H1 (cell line): ENCODE measurements around the gene SYNPR. TPM values are rescaled to one million over a fixed set of nuclear protein-coding genes. Genes with fewer than 3 reads are reported as not detected.

Experiments
- EP300 ChIP-seq, 2 experiments: IDR thresholded peaks; 1 replicate in 1 of 2; 2 replicates in 1 of 2; pipeline ENCODE4 v1.6.1; 2011 to 2012; ENCODE audit warnings: low read depth in 2 of 2, low read length in 2 of 2, mild to moderate bottlenecking in 2 of 2, borderline replicate concordance in 1 of 2, inconsistent platforms in 1 of 2, moderate library complexity in 1 of 2
- JUN ChIP-seq: IDR thresholded peaks from 2 replicates; pipeline ENCODE4 v1.6.1; 2011; ENCODE audit warnings: low read depth, mild to moderate bottlenecking, improper control_type of control experiment, low read length
- SP1 ChIP-seq: IDR thresholded peaks from 2 replicates; pipeline ENCODE4 v1.6.1; 2011; ENCODE audit warnings: low read depth, low read length
- polyA plus RNA-seq, 7 experiments: library from polyadenylated mRNA; depleted of rRNA in 3 of 7; stranded (reverse) in 5 of 7; unstranded in 2 of 7; fragments of >200 nt in 5 of 7; fragments of 200-250 nt in 2 of 7; gene quantifications; 1 replicate in 5 of 7; 2 replicates in 1 of 7; 4 replicates in 1 of 7; pipeline versions ENCODE4 v1.2.1 to v1.2.3, GENCODE V29; 2011 to 2013; ENCODE audit warnings: missing spikeins in 2 of 7, mixed read lengths in 2 of 7
- total RNA-seq: library from RNA; stranded (reverse); fragmentation: NEBNext Ultra II Directional; extraction: Animal tissue kit (Norgen Biotek cat#: 25700); gene quantifications from 2 replicates; pipeline ENCODE4 v1.2.1, GENCODE V29; 2021

The SYNPR gene
- total and polyA plus RNA-seq, 2 of the 8 experiments (the other 6 are each of a cell fraction or from before 2014, with no cell fraction given): 0.39 to 0.99 TPM

GRCh38 chr3:63478990-63479660, 201.0 kb downstream of the SYNPR start (continued):
- TF ChIP-seq SP1: no peak
- TF ChIP-seq JUN: no peak
- TF ChIP-seq EP300 (IDR thresholded peaks at IDR 0.05; ENCODE audit: borderline replicate concordance in 1 of 2, low read depth in 2 of 2, low read length in 2 of 2): no peak
